ENCODE measurements around the gene RASSF5.

The RASSF5 gene

GRCh38 chr1:206516728-206516990, 9.3 kb downstream of the RASSF5 start:
- no peaks in the 10 kb centered on the region for H3K9me3 ChIP-seq (ENCODE audit: low read length)
- peaks cover 24% of the 10 kb centered on the region for H3K27me3 ChIP-seq (ENCODE audit: insufficient read depth, low read length)
- no peak overlapping the region for H3K4me3 ChIP-seq (ENCODE audit: low read length)
- H2AFZ ChIP-seq (ENCODE audit: low read depth, low read length) = no peak overlapping the region
- peaks cover 25% of the 10 kb centered on the region for H3K4me1 ChIP-seq (ENCODE audit: insufficient read depth, low read length)
- no peaks in the 10 kb centered on the region for H3K36me3 ChIP-seq (ENCODE audit: insufficient read depth, low read length)

GRCh38 chr1:206517784-206518183, 10.5 kb downstream of the RASSF5 start:
- Histone ChIP-seq H3K4me3 (ENCODE audit: low read length) (no peak overlapping the region), H3K36me3 (ENCODE audit: insufficient read depth, low read length) (no peaks in the 10 kb centered on the region), H3K4me1 (ENCODE audit: insufficient read depth, low read length) (peaks cover 18% of the 10 kb centered on the region), H3K9me3 (ENCODE audit: low read length) (no peaks in the 10 kb centered on the region), H2AFZ (ENCODE audit: low read depth, low read length) (no peak overlapping the region), H3K27me3 (ENCODE audit: insufficient read depth, low read length) (peaks cover 22% of the 10 kb centered on the region)

- Histone ChIP-seq H3K27me3 (ENCODE audit: insufficient read depth, low read length) (peaks cover 18% of the 10 kb centered on the region), H3K36me3 (ENCODE audit: insufficient read depth, low read length) (no peaks in the 10 kb centered on the region), H3K4me1 (ENCODE audit: insufficient read depth, low read length) (peaks cover 15% of the 10 kb centered on the region), H2AFZ (ENCODE audit: low read depth, low read length) (no peak overlapping the region), H3K4me3 (ENCODE audit: low read length) (no peak overlapping the region), H3K9me3 (ENCODE audit: low read length) (no peaks in the 10 kb centered on the region)
Measured at GRCh38 chr1:206518206-206518605, 10.9 kb downstream of the RASSF5 start.

- H3K27me3 ChIP-seq (ENCODE audit: insufficient read depth, low read length) = peaks cover 13% of the 10 kb centered on the region
- no peak overlapping the region for H2AFZ ChIP-seq (ENCODE audit: low read depth, low read length)
- no peaks in the 10 kb centered on the region for H3K9me3 ChIP-seq (ENCODE audit: low read length)
- H3K36me3 ChIP-seq (ENCODE audit: insufficient read depth, low read length) = no peaks in the 10 kb centered on the region
- peaks cover 10% of the 10 kb centered on the region for H3K4me1 ChIP-seq (ENCODE audit: insufficient read depth, low read length)
- no peak overlapping the region for H3K4me3 ChIP-seq (ENCODE audit: low read length)
Measured at GRCh38 chr1:206518743-206519142, 11.4 kb downstream of the RASSF5 start.

GRCh38 chr1:206521127-206521526, 13.8 kb downstream of the RASSF5 start:
- Histone ChIP-seq H3K4me3 (ENCODE audit: low read length) (no peak overlapping the region), H3K9me3 (ENCODE audit: low read length) (no peaks in the 10 kb centered on the region), H3K27me3 (ENCODE audit: insufficient read depth, low read length) (peaks cover 3% of the 10 kb centered on the region), H3K4me1 (ENCODE audit: insufficient read depth, low read length) (peaks cover 10% of the 10 kb centered on the region), H2AFZ (ENCODE audit: low read depth, low read length) (no peak overlapping the region), H3K36me3 (ENCODE audit: insufficient read depth, low read length) (no peaks in the 10 kb centered on the region)

- Histone ChIP-seq H2AFZ (ENCODE audit: low read depth, low read length) (no peak overlapping the region), H3K36me3 (ENCODE audit: insufficient read depth, low read length) (no peaks in the 10 kb centered on the region), H3K9me3 (ENCODE audit: low read length) (no peaks in the 10 kb centered on the region), H3K4me1 (ENCODE audit: insufficient read depth, low read length) (peaks cover 10% of the 10 kb centered on the region), H3K27me3 (ENCODE audit: insufficient read depth, low read length) (peaks cover 3% of the 10 kb centered on the region), H3K4me3 (ENCODE audit: low read length) (no peak overlapping the region)
Measured at GRCh38 chr1:206521694-206522402, 14.5 kb downstream of the RASSF5 start.

GRCh38 chr1:206524739-206525364, 17.5 kb downstream of the RASSF5 start:
- Histone ChIP-seq H3K36me3 (ENCODE audit: insufficient read depth, low read length) (no peaks in the 10 kb centered on the region), H2AFZ (ENCODE audit: low read depth, low read length) (no peak overlapping the region), H3K4me1 (ENCODE audit: insufficient read depth, low read length) (peaks cover 10% of the 10 kb centered on the region), H3K9me3 (ENCODE audit: low read length) (no peaks in the 10 kb centered on the region), H3K4me3 (ENCODE audit: low read length) (no peak overlapping the region), H3K27me3 (ENCODE audit: insufficient read depth, low read length) (peaks cover 3% of the 10 kb centered on the region)

- no peak overlapping the region for H3K4me3 ChIP-seq (ENCODE audit: low read length)
- peaks cover 8% of the 10 kb centered on the region for H3K4me1 ChIP-seq (ENCODE audit: insufficient read depth, low read length)
- H3K27me3 ChIP-seq (ENCODE audit: insufficient read depth, low read length) = peaks cover 2% of the 10 kb centered on the region
- H3K36me3 ChIP-seq (ENCODE audit: insufficient read depth, low read length) = no peaks in the 10 kb centered on the region
- H2AFZ ChIP-seq (ENCODE audit: low read depth, low read length) = no peak overlapping the region
- H3K9me3 ChIP-seq (ENCODE audit: low read length) = no peaks in the 10 kb centered on the region
Measured at GRCh38 chr1:206526064-206526911, 19.0 kb downstream of the RASSF5 start.

GRCh38 chr1:206529425-206529824, 22.1 kb downstream of the RASSF5 start:
- Histone ChIP-seq H3K27me3 (ENCODE audit: insufficient read depth, low read length) (peaks cover 18% of the 10 kb centered on the region), H3K9me3 (ENCODE audit: low read length) (no peaks in the 10 kb centered on the region)

GRCh38 chr1:206532368-206532767, 25.0 kb downstream of the RASSF5 start:
- Histone ChIP-seq H2AFZ (ENCODE audit: low read depth, low read length) (no peak overlapping the region), H3K4me3 (ENCODE audit: low read length) (no peak overlapping the region), H3K36me3 (ENCODE audit: insufficient read depth, low read length) (no peaks in the 10 kb centered on the region), H3K27me3 (ENCODE audit: insufficient read depth, low read length) (peaks cover 29% of the 10 kb centered on the region), H3K4me1 (ENCODE audit: insufficient read depth, low read length) (no peaks in the 10 kb centered on the region), H3K9me3 (ENCODE audit: low read length) (no peaks in the 10 kb centered on the region)

More at GRCh38 chr1:206529425-206529824, 22.1 kb downstream of the RASSF5 start:
- Histone ChIP-seq H3K4me1 (ENCODE audit: insufficient read depth, low read length) (no peaks in the 10 kb centered on the region), H3K4me3 (ENCODE audit: low read length) (no peak overlapping the region), H3K36me3 (ENCODE audit: insufficient read depth, low read length) (no peaks in the 10 kb centered on the region), H2AFZ (ENCODE audit: low read depth, low read length) (no peak overlapping the region)

- Histone ChIP-seq H3K36me3 (ENCODE audit: insufficient read depth, low read length) (no peaks in the 10 kb centered on the region), H3K4me1 (ENCODE audit: insufficient read depth, low read length) (no peaks in the 10 kb centered on the region), H2AFZ (ENCODE audit: low read depth, low read length) (no peak overlapping the region), H3K27me3 (ENCODE audit: insufficient read depth, low read length) (peaks cover 36% of the 10 kb centered on the region), H3K4me3 (ENCODE audit: low read length) (no peak overlapping the region), H3K9me3 (ENCODE audit: low read length) (no peaks in the 10 kb centered on the region)
Measured at GRCh38 chr1:206534552-206534951, 27.2 kb downstream of the RASSF5 start.

GRCh38 chr1:206535853-206536188, 28.5 kb downstream of the RASSF5 start:
- Histone ChIP-seq H3K36me3 (ENCODE audit: insufficient read depth, low read length) (no peaks in the 10 kb centered on the region), H3K4me3 (ENCODE audit: low read length) (no peak overlapping the region), H2AFZ (ENCODE audit: low read depth, low read length) (no peak overlapping the region), H3K27me3 (ENCODE audit: insufficient read depth, low read length) (peaks cover 36% of the 10 kb centered on the region), H3K9me3 (ENCODE audit: low read length) (no peaks in the 10 kb centered on the region), H3K4me1 (ENCODE audit: insufficient read depth, low read length) (no peaks in the 10 kb centered on the region)

- Histone ChIP-seq H3K4me3 (ENCODE audit: low read length) (no peak overlapping the region), H3K4me1 (ENCODE audit: insufficient read depth, low read length) (no peaks in the 10 kb centered on the region), H2AFZ (ENCODE audit: low read depth, low read length) (no peak overlapping the region), H3K27me3 (ENCODE audit: insufficient read depth, low read length) (peaks cover 36% of the 10 kb centered on the region), H3K9me3 (ENCODE audit: low read length) (no peaks in the 10 kb centered on the region), H3K36me3 (ENCODE audit: insufficient read depth, low read length) (no peaks in the 10 kb centered on the region)
Measured at GRCh38 chr1:206537141-206537540, 29.8 kb downstream of the RASSF5 start.
